Ovary (tissue), 3 donors: ENCODE results near the gene RASGRF2.
"Not testable (repeated sequence)": the region's sequence is repeated elsewhere in the genome, so short reads cannot be mapped to it uniquely, and the experiment has no call there.

Source experiments
- EP300 ChIP-seq: sonication (generic); formaldehyde crosslinking; IDR thresholded peaks from one replicate; pipeline ENCODE4 v1.6.1; 2017; ENCODE audit warnings: antibody characterized with exemption
- POLR2A ChIP-seq: fragments of 450-650 bp; IDR thresholded peaks from one replicate; pipeline ENCODE4 v1.6.1; 2017; ENCODE audit warnings: antibody characterized with exemption, mild to moderate bottlenecking, moderate library complexity
- TF ChIP-seq, protein P1 (sequence below), 3 donors: fragments of 450-650 bp in 2 of 3; fragments of 200-600 bp in 1 of 3; IDR thresholded peaks; one replicate each; pipeline versions ENCODE4 v1.5.1 to v1.8.0; 2016 to 2022; ENCODE audit warnings: antibody characterized with exemption in 3 of 3, mild to moderate bottlenecking in 1 of 3
- donor health status: DM: no; HTN: no; CAD: no.

DNA sequence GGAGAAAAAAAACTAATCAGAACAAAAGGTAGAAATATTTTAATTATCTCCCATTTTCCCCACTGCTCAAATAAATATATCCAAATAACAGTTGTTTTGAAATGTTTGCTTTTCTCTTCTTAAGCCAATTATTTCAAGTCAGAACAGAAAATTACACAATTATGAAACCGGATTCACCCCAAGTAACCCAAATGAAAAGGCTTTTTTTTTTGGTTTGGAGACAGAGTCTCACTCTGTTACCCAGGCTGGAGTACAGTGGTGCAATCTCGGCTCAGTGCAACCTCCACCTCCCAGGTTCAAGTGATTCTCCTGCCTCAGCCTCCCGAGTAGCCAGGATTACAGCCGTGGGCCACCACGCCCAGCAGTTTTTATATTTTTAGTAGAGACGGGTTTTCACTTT is 164.5 kb downstream of the RASGRF2 start:
- TF ChIP-seq, protein P1, sequence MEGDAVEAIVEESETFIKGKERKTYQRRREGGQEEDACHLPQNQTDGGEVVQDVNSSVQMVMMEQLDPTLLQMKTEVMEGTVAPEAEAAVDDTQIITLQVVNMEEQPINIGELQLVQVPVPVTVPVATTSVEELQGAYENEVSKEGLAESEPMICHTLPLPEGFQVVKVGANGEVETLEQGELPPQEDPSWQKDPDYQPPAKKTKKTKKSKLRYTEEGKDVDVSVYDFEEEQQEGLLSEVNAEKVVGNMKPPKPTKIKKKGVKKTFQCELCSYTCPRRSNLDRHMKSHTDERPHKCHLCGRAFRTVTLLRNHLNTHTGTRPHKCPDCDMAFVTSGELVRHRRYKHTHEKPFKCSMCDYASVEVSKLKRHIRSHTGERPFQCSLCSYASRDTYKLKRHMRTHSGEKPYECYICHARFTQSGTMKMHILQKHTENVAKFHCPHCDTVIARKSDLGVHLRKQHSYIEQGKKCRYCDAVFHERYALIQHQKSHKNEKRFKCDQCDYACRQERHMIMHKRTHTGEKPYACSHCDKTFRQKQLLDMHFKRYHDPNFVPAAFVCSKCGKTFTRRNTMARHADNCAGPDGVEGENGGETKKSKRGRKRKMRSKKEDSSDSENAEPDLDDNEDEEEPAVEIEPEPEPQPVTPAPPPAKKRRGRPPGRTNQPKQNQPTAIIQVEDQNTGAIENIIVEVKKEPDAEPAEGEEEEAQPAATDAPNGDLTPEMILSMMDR (IDR thresholded peaks at IDR 0.05), result not testable (repeated sequence)
- TF ChIP-seq POLR2A, EP300: not testable (repeated sequence)
